Measurements from ENCODE around the gene ZNF326. TPM values are rescaled to one million over a fixed set of nuclear protein-coding genes. Genes with fewer than 3 reads are reported as not detected.
A peak's percentile ranks its signal among the peaks of the same experiment; 100 is the strongest.

ZNF326 gene
- total and polyA plus RNA-seq, 4 experiments from 2014 or later: 2.1 to 20.6 (median 10.8) TPM

DNA sequence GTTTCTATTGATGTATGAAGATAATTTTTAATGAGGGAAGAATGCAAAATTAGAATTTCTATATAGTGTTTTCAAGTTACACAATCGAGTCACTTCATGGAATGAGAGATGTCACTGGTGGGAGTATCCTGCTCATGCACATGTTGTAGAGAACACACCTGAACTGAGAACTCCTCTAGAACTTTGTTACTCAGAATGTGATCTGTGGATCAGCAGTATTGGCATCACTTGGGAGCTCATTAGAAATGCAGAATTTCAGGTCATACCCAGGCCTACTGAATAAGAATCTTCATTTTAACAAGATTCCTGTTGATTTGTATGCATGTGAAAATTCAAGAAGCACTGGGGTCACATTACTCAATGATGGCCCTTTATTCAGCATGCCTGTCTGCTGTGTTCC is 28.8 kb downstream of the ZNF326 start:
- no peak overlapping the region for H3K4me3 Mint-ChIP-seq
- CTCF ChIA-PET (ENCODE audit: partially characterized antibody): no interaction called here
- H3K36me3 Mint-ChIP-seq: peaks cover 86 to 93% of the 10 kb centered on the region in 2 donors
- H3K36me3 ChIP-seq (ENCODE audit: insufficient read depth, low read length): peaks cover 50% of the 10 kb centered on the region
- no peaks in the 10 kb centered on the region for H3K9me3 ChIP-seq (ENCODE audit: control insufficient read depth in 1 of 2, low read length in 2 of 2)
- no peaks in the 10 kb centered on the region for H3K27me3 ChIP-seq (ENCODE audit: insufficient read depth, low read length)
- no peaks in the 10 kb centered on the region for H3K4me1 ChIP-seq (ENCODE audit: insufficient read depth, low read length)
- no peak overlapping the region for H3K27ac ChIP-seq (ENCODE audit: low read depth, low read length)
- peaks cover 0 to 32% (median 10%) of the 10 kb centered on the region in 8 donors for H3K9me3 Mint-ChIP-seq
- H3K4me3 ChIP-seq (ENCODE audit: low read length in 2 of 2): no peak overlapping the region
- POLR2A ChIA-PET (ENCODE audit: partially characterized antibody): no interaction called here
- DNase-seq: no peak
- H3K27ac Mint-ChIP-seq: no peak overlapping the region
- no peaks in the 10 kb centered on the region for H3K27me3 Mint-ChIP-seq
- intact Hi-C loops (cut with micrococcal nuclease): no loop called here
- peaks cover 0 to 2% (median 0%) of the 10 kb centered on the region in 4 donors for H3K4me1 Mint-ChIP-seq

- intact Hi-C loops (cut with micrococcal nuclease): no loop called here
- H3K4me1 ChIP-seq (ENCODE audit: insufficient read depth, low read length): no peaks in the 10 kb centered on the region
- H3K27ac ChIP-seq (ENCODE audit: low read depth, low read length): no peak overlapping the region
- Mint-ChIP-seq H3K4me3 (no peak overlapping the region), H3K36me3 (peaks cover 71 to 74% of the 10 kb centered on the region in 2 donors), H3K9me3 (peaks cover 0 to 23% (median 6%) of the 10 kb centered on the region in 8 donors), H3K27me3 (no peaks in the 10 kb centered on the region), H3K27ac (no peak overlapping the region), H3K4me1 (peaks cover 0 to 2% (median 0%) of the 10 kb centered on the region in 4 donors)
- H3K4me3 ChIP-seq (ENCODE audit: low read length in 2 of 2): no peak overlapping the region
- H3K27me3 ChIP-seq (ENCODE audit: insufficient read depth, low read length): no peaks in the 10 kb centered on the region
- POLR2A ChIA-PET (ENCODE audit: partially characterized antibody): no interaction called here
- CTCF ChIA-PET (ENCODE audit: partially characterized antibody): no interaction called here
- no peaks in the 10 kb centered on the region for H3K9me3 ChIP-seq (ENCODE audit: control insufficient read depth in 1 of 2, low read length in 2 of 2)
- peaks cover 24% of the 10 kb centered on the region for H3K36me3 ChIP-seq (ENCODE audit: insufficient read depth, low read length)
- DNase-seq: no peak
Observed at GRCh38 chr1:90027281-90027680, 32.4 kb downstream of the ZNF326 start.

DNA sequence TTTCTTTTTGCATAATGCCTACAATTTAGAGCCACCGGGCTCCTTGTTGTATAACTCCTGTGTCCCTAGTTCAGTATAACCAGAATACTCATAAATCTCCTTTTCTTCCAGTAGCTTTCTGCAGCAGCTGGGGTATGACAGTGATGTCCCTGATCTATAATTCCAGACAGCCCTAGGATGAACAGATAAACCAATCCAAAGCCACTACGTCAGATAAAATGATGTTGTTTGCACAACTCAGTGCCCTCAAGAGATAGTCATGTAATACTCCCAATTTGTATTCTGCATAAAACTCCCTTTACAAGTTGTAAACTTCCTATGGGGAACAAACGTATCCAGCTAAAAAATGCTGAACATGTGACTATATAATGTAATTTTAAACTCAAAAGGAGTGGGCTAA is 44.7 kb downstream of the ZNF326 start:
- no peaks in the 10 kb centered on the region for H3K27me3 ChIP-seq (ENCODE audit: insufficient read depth, low read length)
- H3K4me3 ChIP-seq (ENCODE audit: low read length in 2 of 2): no peak overlapping the region
- H3K27ac ChIP-seq (ENCODE audit: low read depth, low read length): no peak overlapping the region
- POLR2A ChIA-PET (ENCODE audit: partially characterized antibody): no interaction called here
- no peaks in the 10 kb centered on the region for H3K36me3 Mint-ChIP-seq
- DNase-seq: no peak
- intact Hi-C loops (cut with micrococcal nuclease): loop anchor here (10.0 kb wide), 1 partner anchor 1125 kb away; no protein-coding TSS in a partner anchor
- no peaks in the 10 kb centered on the region for H3K27me3 Mint-ChIP-seq
- peak overlapping the region in 1 of 7 donors; percentile 2 for H3K27ac Mint-ChIP-seq
- H3K4me1 Mint-ChIP-seq: no peaks in the 10 kb centered on the region
- H3K4me3 Mint-ChIP-seq: no peak overlapping the region
- H3K9me3 ChIP-seq (ENCODE audit: control insufficient read depth in 1 of 2, low read length in 2 of 2): no peaks in the 10 kb centered on the region
- no peaks in the 10 kb centered on the region for H3K9me3 Mint-ChIP-seq
- H3K4me1 ChIP-seq (ENCODE audit: insufficient read depth, low read length): no peaks in the 10 kb centered on the region
- CTCF ChIA-PET (ENCODE audit: partially characterized antibody): no interaction called here
- H3K36me3 ChIP-seq (ENCODE audit: insufficient read depth, low read length): no peaks in the 10 kb centered on the region

- DNase-seq: no peak
- H3K36me3 Mint-ChIP-seq: no peaks in the 10 kb centered on the region
- Histone ChIP-seq H3K36me3 (ENCODE audit: insufficient read depth, low read length) (no peaks in the 10 kb centered on the region), H3K27me3 (ENCODE audit: insufficient read depth, low read length) (no peaks in the 10 kb centered on the region), H3K9me3 (ENCODE audit: control insufficient read depth in 1 of 2, low read length in 2 of 2) (no peaks in the 10 kb centered on the region), H3K4me1 (ENCODE audit: insufficient read depth, low read length) (no peaks in the 10 kb centered on the region), H3K27ac (ENCODE audit: low read depth, low read length) (no peak overlapping the region), H3K4me3 (ENCODE audit: low read length in 2 of 2) (no peak overlapping the region)
- POLR2A ChIA-PET (ENCODE audit: partially characterized antibody): no interaction called here
- intact Hi-C loops (cut with micrococcal nuclease): loop anchor here (10.0 kb wide), 1 partner anchor 1121 kb away; no protein-coding TSS in a partner anchor
- H3K4me3 Mint-ChIP-seq: no peak overlapping the region
- no peaks in the 10 kb centered on the region for H3K4me1 Mint-ChIP-seq
- H3K27me3 Mint-ChIP-seq: peaks cover 1 to 8% of the 10 kb centered on the region in 2 donors
- peaks cover 0 to 2% (median 0%) of the 10 kb centered on the region in 8 donors for H3K9me3 Mint-ChIP-seq
- CTCF ChIA-PET (ENCODE audit: partially characterized antibody): no interaction called here
- H3K27ac Mint-ChIP-seq: no peak overlapping the region
Observed at GRCh38 chr1:90043586-90043985, 48.7 kb downstream of the ZNF326 start.

- intact Hi-C loops (cut with micrococcal nuclease): loop anchor here (10.0 kb wide), 1 partner anchor 1120 kb away; no protein-coding TSS in a partner anchor
- Histone ChIP-seq H3K4me1 (ENCODE audit: insufficient read depth, low read length) (no peaks in the 10 kb centered on the region), H3K36me3 (ENCODE audit: insufficient read depth, low read length) (no peaks in the 10 kb centered on the region), H3K9me3 (ENCODE audit: control insufficient read depth in 1 of 2, low read length in 2 of 2) (no peaks in the 10 kb centered on the region), H3K27ac (ENCODE audit: low read depth, low read length) (no peak overlapping the region), H3K4me3 (ENCODE audit: low read length in 2 of 2) (no peak overlapping the region), H3K27me3 (ENCODE audit: insufficient read depth, low read length) (no peaks in the 10 kb centered on the region)
- CTCF ChIA-PET (ENCODE audit: partially characterized antibody): no interaction called here
- Mint-ChIP-seq H3K4me3 (no peak overlapping the region), H3K27ac (no peak overlapping the region), H3K4me1 (no peaks in the 10 kb centered on the region), H3K36me3 (no peaks in the 10 kb centered on the region), H3K9me3 (peaks cover 0 to 2% (median 0%) of the 10 kb centered on the region in 8 donors), H3K27me3 (peaks cover 1 to 8% of the 10 kb centered on the region in 2 donors)
- DNase-seq: no peak
- POLR2A ChIA-PET (ENCODE audit: partially characterized antibody): no interaction called here
Observed at GRCh38 chr1:90044346-90044745, 49.4 kb downstream of the ZNF326 start.

GRCh38 chr1:90045853-90046563 is 51.1 kb downstream of the ZNF326 start:
- H3K36me3 Mint-ChIP-seq: no peaks in the 10 kb centered on the region
- Histone ChIP-seq H3K27me3 (ENCODE audit: insufficient read depth, low read length) (no peaks in the 10 kb centered on the region), H3K9me3 (ENCODE audit: control insufficient read depth in 1 of 2, low read length in 2 of 2) (no peaks in the 10 kb centered on the region), H3K4me1 (ENCODE audit: insufficient read depth, low read length) (no peaks in the 10 kb centered on the region), H3K36me3 (ENCODE audit: insufficient read depth, low read length) (no peaks in the 10 kb centered on the region), H3K4me3 (ENCODE audit: low read length in 2 of 2) (no peak overlapping the region), H3K27ac (ENCODE audit: low read depth, low read length) (no peak overlapping the region)
- CTCF ChIA-PET (ENCODE audit: partially characterized antibody): interaction anchor here (0.8 to 2.6 kb wide), 6 partner anchors 12 to 1120 kb away, joined by 3 to 7 read pairs (median 5); no protein-coding TSS in a partner anchor
- intact Hi-C loops (cut with micrococcal nuclease): loop anchor here (10.0 kb wide), 1 partner anchor 1119 kb away; no protein-coding TSS in a partner anchor
- no peak overlapping the region for H3K27ac Mint-ChIP-seq
- peaks cover 1 to 8% of the 10 kb centered on the region in 2 donors for H3K27me3 Mint-ChIP-seq
- peak in 2 of 5 donors; percentile 11 to 12 for DNase-seq
- peaks cover 0 to 2% (median 0%) of the 10 kb centered on the region in 8 donors for H3K9me3 Mint-ChIP-seq
- POLR2A ChIA-PET (ENCODE audit: partially characterized antibody): no interaction called here
- no peak overlapping the region for H3K4me3 Mint-ChIP-seq
- H3K4me1 Mint-ChIP-seq: no peaks in the 10 kb centered on the region

DNA sequence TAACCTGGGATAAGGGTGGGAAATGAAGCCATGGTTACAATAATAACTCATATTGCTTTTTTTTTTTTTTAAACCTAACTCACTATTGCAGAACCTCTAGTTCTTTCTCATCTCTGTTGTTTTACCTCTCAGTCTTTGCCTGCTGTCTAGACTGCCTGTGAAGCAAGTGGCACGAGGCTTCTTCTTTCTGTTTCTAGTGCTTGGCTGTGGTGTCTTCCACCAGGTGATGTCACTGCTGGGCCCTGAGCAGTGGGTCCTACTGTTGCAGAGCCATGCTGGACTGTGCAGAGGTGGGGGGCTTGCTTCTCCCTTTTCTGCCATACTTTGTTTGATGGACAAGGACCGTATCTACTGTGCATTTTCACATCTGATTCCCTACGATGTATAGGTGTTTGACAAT is 51.7 kb downstream of the ZNF326 start:
- no peaks in the 10 kb centered on the region for H3K4me1 ChIP-seq (ENCODE audit: insufficient read depth, low read length)
- H3K4me1 Mint-ChIP-seq: no peaks in the 10 kb centered on the region
- H3K9me3 ChIP-seq (ENCODE audit: control insufficient read depth in 1 of 2, low read length in 2 of 2): no peaks in the 10 kb centered on the region
- H3K27ac ChIP-seq (ENCODE audit: low read depth, low read length): no peak overlapping the region
- no peak overlapping the region for H3K4me3 Mint-ChIP-seq
- H3K36me3 ChIP-seq (ENCODE audit: insufficient read depth, low read length): no peaks in the 10 kb centered on the region
- H3K27ac Mint-ChIP-seq: no peak overlapping the region
- POLR2A ChIA-PET (ENCODE audit: partially characterized antibody): no interaction called here
- CTCF ChIA-PET (ENCODE audit: partially characterized antibody): interaction anchor here (1.0 to 2.6 kb wide), 5 partner anchors 14 to 1120 kb away, joined by 3 to 7 read pairs (median 4); no protein-coding TSS in a partner anchor
- H3K27me3 ChIP-seq (ENCODE audit: insufficient read depth, low read length): no peaks in the 10 kb centered on the region
- DNase-seq: no peak
- peaks cover 0 to 2% (median 0%) of the 10 kb centered on the region in 8 donors for H3K9me3 Mint-ChIP-seq
- H3K36me3 Mint-ChIP-seq: no peaks in the 10 kb centered on the region
- intact Hi-C loops (cut with micrococcal nuclease): loop anchor here (10.0 kb wide), 1 partner anchor 1118 kb away; no protein-coding TSS in a partner anchor
- H3K4me3 ChIP-seq (ENCODE audit: low read length in 2 of 2): no peak overlapping the region
- H3K27me3 Mint-ChIP-seq: peaks cover 6 to 11% of the 10 kb centered on the region in 2 donors

Measured in CD4-positive, alpha-beta memory T cell (primary cell).